Activated T-cell treated with anti-CD3 and anti-CD28 coated beads, Interleukin-2, amount 50 U/mL, for 72 hours (primary cell): ENCODE measurements around the gene SLC17A5. TPM values are rescaled to one million over a fixed set of nuclear protein-coding genes. Genes with fewer than 3 reads are reported as not detected.
"Not testable (repeated sequence)": the region's sequence is repeated elsewhere in the genome, so short reads cannot be mapped to it uniquely, and the experiment has no call there.

Experiments used
- ATAC-seq, 2 donors: fragments of 150-1000 bp; cut with Tn5 transposase; replicated peaks in 1 of 2; 2 replicates each; pipeline ENCODE4 v1.10.0; 2021; ENCODE audit warnings: moderate library complexity in 2 of 2, mild to moderate bottlenecking in 1 of 2
- DNase-seq, 2 donors: peaks; one replicate each; pipeline ENCODE4 v3.0.0; 2021 to 2022; ENCODE audit warnings: mixed read lengths in 1 of 2
- H3K27ac Mint-ChIP-seq: one replicate; pipeline ENCODE4 v1.8.0; 2022; ENCODE audit warnings: mild to moderate bottlenecking, moderate library complexity, mixed read lengths
- H3K27me3 Mint-ChIP-seq: one replicate; pipeline ENCODE4 v1.8.0; 2022; ENCODE audit warnings: low read depth, mixed read lengths
- H3K36me3 Mint-ChIP-seq, 2 donors: one replicate each; pipeline ENCODE4 v1.8.0; 2022; ENCODE audit warnings: mixed read lengths in 2 of 2, mild to moderate bottlenecking in 1 of 2; ENCODE audit not compliant: insufficient read depth in 2 of 2
- H3K4me1 Mint-ChIP-seq: one replicate; pipeline ENCODE4 v1.8.0; 2022; ENCODE audit warnings: low read depth, mixed read lengths
- H3K4me3 Mint-ChIP-seq, 2 donors: one replicate each; pipeline ENCODE4 v1.8.0; 2022; ENCODE audit warnings: mild to moderate bottlenecking in 2 of 2, mixed read lengths in 2 of 2, moderate library complexity in 2 of 2
- H3K9me3 Mint-ChIP-seq, 2 donors: one replicate each; pipeline ENCODE4 v1.8.0; 2022; ENCODE audit warnings: mixed read lengths in 2 of 2
- total RNA-seq, 2 donors: library from RNA; stranded (reverse); gene quantifications; one replicate each; pipeline ENCODE4 v1.2.3, GENCODE V29; 2022

SLC17A5 gene
- 1 to 10 TPM; 3.2 to 4.7 TPM for total RNA-seq

- DNase-seq = peak; percentile 86 to 87
- Mint-ChIP-seq H3K9me3 (peaks cover 0 to 2% of the 10 kb centered on the region in 2 donors), H3K4me1 (peaks cover 43% of the 10 kb centered on the region), H3K4me3 (peak within 1 kb of the TSS; percentile 99), H3K36me3 (peaks cover 3 to 4% of the 10 kb centered on the region in 2 donors), H3K27me3 (no peaks in the 10 kb centered on the region), H3K27ac (peak within 1 kb of the TSS; percentile 95)
- ATAC-seq = peak; percentile 93 to 94
These were observed at the start of gene SLC17A5 for GRCh38 chr6:73653571-73654424. Gene SLC17A5, minus strand, starts transcription at chr6:73653992. Its CDS starts 106 bp downstream, at chr6:73653886.

GRCh38 chr6:73703466-73703865 is 49.7 kb upstream of the SLC17A5 start:
- peaks cover 14% of the 10 kb centered on the region for H3K4me1 Mint-ChIP-seq
- ATAC-seq (no peak), DNase-seq (no peak)
- H3K36me3 Mint-ChIP-seq = peaks cover 3 to 22% of the 10 kb centered on the region in 2 donors
- no peaks in the 10 kb centered on the region for H3K9me3 Mint-ChIP-seq
- no peak overlapping the region for H3K27ac Mint-ChIP-seq
- H3K4me3 Mint-ChIP-seq = no peak overlapping the region
- H3K27me3 Mint-ChIP-seq = no peaks in the 10 kb centered on the region

GRCh38 chr6:73702444-73702843 is 48.7 kb upstream of the SLC17A5 start:
- no peak overlapping the region for H3K27ac Mint-ChIP-seq
- H3K9me3 Mint-ChIP-seq = no peaks in the 10 kb centered on the region
- DNase-seq (no peak), ATAC-seq (no peak)
- H3K27me3 Mint-ChIP-seq = peaks cover 6% of the 10 kb centered on the region
- H3K4me3 Mint-ChIP-seq = peak overlapping the region in 1 of 2 donors; percentile 23
- peaks cover 7 to 30% of the 10 kb centered on the region in 2 donors for H3K36me3 Mint-ChIP-seq
- peaks cover 24% of the 10 kb centered on the region for H3K4me1 Mint-ChIP-seq

- Mint-ChIP-seq H3K36me3 (peaks cover 9 to 35% of the 10 kb centered on the region in 2 donors), H3K9me3 (no peaks in the 10 kb centered on the region), H3K27me3 (peaks cover 6% of the 10 kb centered on the region), H3K4me1 (peaks cover 38% of the 10 kb centered on the region), H3K4me3 (no peak overlapping the region), H3K27ac (peak overlapping the region; percentile 85)
- DNase-seq = no peak
- no peak for ATAC-seq
These were observed 46.1 kb upstream of the SLC17A5 start for GRCh38 chr6:73699676-73700459.

- H3K4me3 Mint-ChIP-seq = peak overlapping the region; percentile 90 to 93
- peaks cover 6% of the 10 kb centered on the region for H3K27me3 Mint-ChIP-seq
- H3K27ac Mint-ChIP-seq = peak overlapping the region; percentile 95
- no peak for ATAC-seq
- peak in 1 of 2 donors; percentile 9 for DNase-seq
- peaks cover 46% of the 10 kb centered on the region for H3K4me1 Mint-ChIP-seq
- H3K36me3 Mint-ChIP-seq = peaks cover 12 to 40% of the 10 kb centered on the region in 2 donors
- peaks cover 0 to 1% of the 10 kb centered on the region in 2 donors for H3K9me3 Mint-ChIP-seq
These were observed 43.3 kb upstream of the SLC17A5 start for GRCh38 chr6:73696966-73697655.

GRCh38 chr6:73695619-73696421 is 42.0 kb upstream of the SLC17A5 start, which contains the start of gene CD109:
Gene CD109, plus strand, starts transcription at chr6:73696203. Its CDS starts 13 bp downstream, at chr6:73696216.
- peak within 1 kb of the TSS; percentile 90 to 93 for H3K4me3 Mint-ChIP-seq
- peak; percentile 89 to 92 for ATAC-seq
- H3K27me3 Mint-ChIP-seq = peaks cover 12% of the 10 kb centered on the region
- peaks cover 10 to 33% of the 10 kb centered on the region in 2 donors for H3K36me3 Mint-ChIP-seq
- peaks cover 58% of the 10 kb centered on the region for H3K4me1 Mint-ChIP-seq
- DNase-seq = peak; percentile 69 to 83
- peak within 1 kb of the TSS; percentile 95 for H3K27ac Mint-ChIP-seq
- peaks cover 0 to 1% of the 10 kb centered on the region in 2 donors for H3K9me3 Mint-ChIP-seq

GRCh38 chr6:73694711-73695411 is 41.1 kb upstream of the SLC17A5 start:
- peak overlapping the region; percentile 78 for H3K27ac Mint-ChIP-seq
- H3K36me3 Mint-ChIP-seq = peaks cover 10 to 29% of the 10 kb centered on the region in 2 donors
- peak; percentile 22 to 25 for ATAC-seq

GRCh38 chr6:73691512-73691911 is 37.7 kb upstream of the SLC17A5 start:
- Mint-ChIP-seq H3K27me3 (peaks cover 24% of the 10 kb centered on the region), H3K9me3 (peaks cover 0 to 1% of the 10 kb centered on the region in 2 donors), H3K36me3 (peaks cover 3 to 13% of the 10 kb centered on the region in 2 donors), H3K4me1 (peaks cover 28% of the 10 kb centered on the region), H3K27ac (peak overlapping the region; percentile 54), H3K4me3 (no peak overlapping the region)
- peak; percentile 19 to 48 for DNase-seq
- peak; percentile 57 to 58 for ATAC-seq

More at GRCh38 chr6:73694711-73695411, 41.1 kb upstream of the SLC17A5 start:
- peaks cover 13% of the 10 kb centered on the region for H3K27me3 Mint-ChIP-seq
- peaks cover 54% of the 10 kb centered on the region for H3K4me1 Mint-ChIP-seq
- DNase-seq = peak; percentile 14 to 25
- H3K9me3 Mint-ChIP-seq = peaks cover 0 to 1% of the 10 kb centered on the region in 2 donors
- peak overlapping the region; percentile 90 to 93 for H3K4me3 Mint-ChIP-seq

- H3K4me1 Mint-ChIP-seq = peaks cover 22% of the 10 kb centered on the region
- H3K9me3 Mint-ChIP-seq = peaks cover 0 to 1% of the 10 kb centered on the region in 2 donors
- ATAC-seq (no peak), DNase-seq (no peak)
- H3K36me3 Mint-ChIP-seq = peaks cover 3 to 12% of the 10 kb centered on the region in 2 donors
- no peak overlapping the region for H3K4me3 Mint-ChIP-seq
- H3K27ac Mint-ChIP-seq = no peak overlapping the region
- H3K27me3 Mint-ChIP-seq = peaks cover 37% of the 10 kb centered on the region
These were observed 36.3 kb upstream of the SLC17A5 start for GRCh38 chr6:73690056-73690455.

- H3K27me3 Mint-ChIP-seq = peaks cover 43% of the 10 kb centered on the region
- H3K27ac Mint-ChIP-seq = no peak overlapping the region
- no peak overlapping the region for H3K4me3 Mint-ChIP-seq
- H3K4me1 Mint-ChIP-seq = peaks cover 13% of the 10 kb centered on the region
- H3K9me3 Mint-ChIP-seq = peaks cover 0 to 5% of the 10 kb centered on the region in 2 donors
- no peak for ATAC-seq
- H3K36me3 Mint-ChIP-seq = peaks cover 3 to 6% of the 10 kb centered on the region in 2 donors
- DNase-seq = no peak
These were observed 34.6 kb upstream of the SLC17A5 start for GRCh38 chr6:73688351-73688750.

GRCh38 chr6:73683574-73683973 is 29.8 kb upstream of the SLC17A5 start:
- H3K27ac Mint-ChIP-seq, H3K4me1 Mint-ChIP-seq, ATAC-seq, H3K9me3 Mint-ChIP-seq, H3K36me3 Mint-ChIP-seq, H3K4me3 Mint-ChIP-seq, DNase-seq: not testable (repeated sequence)
- H3K27me3 Mint-ChIP-seq = peaks cover 48% of the 10 kb centered on the region
